MV-4-11 (cell line): ENCODE data around the gene CHAMP1.
"Not testable (repeated sequence)": the region's sequence is repeated elsewhere in the genome, so short reads cannot be mapped to it uniquely, and the experiment has no call there.

Experiments used
- DNase-seq: peaks from one replicate; lab custom pipeline; 2025; lab: John Stamatoyannopoulos, UW

CHAMP1 gene

DNA sequence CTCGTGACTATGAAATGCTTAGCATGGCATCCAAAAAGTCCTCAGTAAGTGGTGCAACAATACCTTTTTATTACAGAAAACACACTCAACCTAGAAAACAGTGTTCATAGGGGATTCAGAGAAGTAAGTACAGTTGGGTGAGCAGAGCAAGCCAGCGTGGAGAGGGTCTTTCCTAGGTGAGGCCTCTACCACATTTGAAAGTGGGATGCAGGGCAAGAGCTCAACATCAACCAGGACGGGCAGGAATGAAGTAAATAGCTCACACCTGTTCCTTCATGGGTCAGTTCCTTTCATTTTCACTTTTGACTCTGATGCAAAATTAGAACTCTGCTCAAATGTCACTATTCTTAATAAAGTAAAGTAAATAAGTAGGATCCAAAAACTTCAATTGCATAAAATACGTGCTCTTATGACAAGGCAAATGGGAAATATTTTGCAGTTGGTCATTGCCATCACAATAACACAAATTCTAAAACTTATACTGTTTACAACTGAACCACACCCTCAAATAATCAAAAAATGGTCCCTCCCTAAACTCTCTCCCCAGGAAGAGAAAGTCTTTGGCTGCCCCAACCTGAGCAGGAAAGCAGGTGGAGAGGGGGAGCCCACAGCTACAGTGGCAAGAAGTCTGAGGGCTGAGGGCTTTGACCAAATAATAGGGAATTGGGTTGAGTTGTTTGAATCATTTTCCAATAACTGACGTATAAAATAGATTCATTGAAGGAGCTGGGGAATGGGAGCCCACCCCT lies 20.2 kb downstream of the CHAMP1 start:
- DNase-seq = no peak

- not testable (repeated sequence) for DNase-seq
Observed at GRCh38 chr13:114336457-114336856, 22.2 kb downstream of the CHAMP1 start.

DNA sequence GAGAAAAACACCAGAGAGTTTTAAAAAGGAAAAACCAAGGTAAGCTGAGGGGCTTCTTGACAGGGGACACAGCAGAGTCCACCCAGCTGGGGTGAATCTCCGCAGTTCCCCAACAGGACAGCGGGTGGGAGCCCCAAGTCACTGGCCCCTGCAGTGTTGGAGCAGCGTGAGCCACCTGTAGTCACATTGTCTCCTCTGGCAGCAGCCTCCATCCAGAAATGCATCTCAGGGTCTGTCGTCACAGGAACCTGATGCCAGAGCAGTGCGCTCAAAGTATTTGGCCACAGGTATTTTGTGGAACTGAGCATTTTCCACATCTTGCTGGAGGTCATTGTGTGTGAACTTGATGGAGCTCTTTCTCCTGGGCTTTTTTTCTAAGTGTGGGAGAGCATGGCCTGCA lies 24.7 kb downstream of the CHAMP1 start:
- DNase-seq = no peak

DNA sequence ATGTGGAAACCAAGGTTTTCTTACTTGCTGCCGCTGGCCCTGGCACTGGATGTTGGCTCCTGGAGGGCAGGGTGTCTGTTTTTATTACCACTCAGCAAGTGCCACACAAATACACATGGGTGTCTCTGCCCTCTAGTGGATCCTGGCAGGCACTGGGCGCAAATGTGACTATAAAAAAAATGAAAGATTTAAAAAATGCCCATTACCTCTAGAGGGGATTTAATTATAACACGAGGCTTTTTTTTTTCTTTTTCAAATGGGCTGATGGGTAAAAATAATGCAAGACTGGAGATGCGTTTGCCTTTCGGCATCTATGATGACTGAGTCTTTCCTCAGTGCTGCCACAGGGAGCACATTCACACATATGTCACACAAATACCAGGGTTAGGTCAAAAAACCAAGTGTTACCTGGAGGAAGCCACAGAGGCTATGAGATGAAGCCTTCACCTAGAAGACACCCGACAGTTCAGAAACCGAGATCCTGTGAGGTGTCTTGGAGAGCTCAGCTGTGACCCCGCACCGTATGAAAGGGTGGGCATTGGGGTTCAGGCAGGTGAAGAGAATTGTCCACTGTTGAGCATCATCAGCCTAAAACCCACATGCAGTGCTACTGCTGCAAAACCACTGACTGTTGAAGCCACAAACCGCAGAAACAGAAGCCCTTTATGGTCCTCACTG lies 25.7 kb downstream of the CHAMP1 start:
- DNase-seq = peak; percentile 57

DNA sequence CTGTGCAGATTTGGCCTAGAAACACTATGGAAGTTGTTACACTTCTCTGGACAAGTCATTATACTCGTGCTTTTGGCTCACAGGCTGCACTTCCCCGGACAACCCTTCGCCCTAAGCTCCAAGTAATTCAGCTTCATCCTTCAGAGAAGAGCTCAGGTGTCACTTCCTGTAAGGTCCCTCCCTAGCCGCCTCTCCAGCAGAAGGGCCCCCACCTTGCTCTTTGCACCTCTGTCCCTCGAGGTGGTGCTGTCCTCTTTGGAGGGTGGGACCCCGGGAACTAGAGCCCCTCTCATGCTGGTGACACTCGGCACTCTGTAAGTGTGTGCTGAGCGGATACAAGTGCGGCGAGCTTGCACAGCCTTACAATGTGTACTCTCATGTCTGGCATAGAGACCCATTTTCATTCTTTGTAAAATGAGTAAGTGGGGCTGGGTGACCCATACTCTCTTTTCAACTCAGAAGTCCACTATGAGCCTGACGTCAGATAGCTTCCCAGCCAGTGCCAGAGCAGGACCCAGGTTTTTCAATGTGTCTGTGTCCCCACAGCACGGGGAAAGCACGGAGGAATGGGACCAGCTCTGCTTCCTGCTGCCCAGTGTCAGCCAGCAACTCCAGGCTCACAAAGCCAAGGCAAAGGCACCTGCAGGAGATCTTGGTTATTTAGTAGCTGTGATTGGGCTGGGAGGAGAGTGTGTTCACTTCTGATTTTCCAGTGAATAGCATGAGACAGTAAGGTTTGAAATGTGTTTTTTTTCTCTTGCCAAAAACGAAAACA lies 26.9 kb downstream of the CHAMP1 start:
- no peak for DNase-seq

DNA sequence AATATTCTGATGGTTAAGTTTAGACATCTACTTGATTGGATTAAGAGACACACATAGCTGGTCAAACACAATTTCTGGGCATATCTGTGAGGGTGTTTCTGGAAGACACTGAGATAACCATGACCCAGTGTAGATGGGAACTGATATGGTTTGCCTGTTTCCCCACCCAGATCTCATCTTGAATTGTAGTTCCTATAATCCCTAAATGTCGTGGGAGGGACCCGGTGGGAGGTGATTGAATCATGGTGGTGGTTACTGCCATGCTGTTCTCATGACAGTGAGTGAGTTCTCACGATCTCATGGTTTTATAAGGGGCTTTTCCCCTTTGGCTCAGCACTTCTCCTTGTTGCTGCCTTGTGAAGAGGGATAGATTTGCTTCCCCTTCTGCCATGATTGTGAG lies 33.0 kb downstream of the CHAMP1 start:
- not testable (repeated sequence) for DNase-seq

GRCh38 chr13:114352763-114353162 lies 38.5 kb downstream of the CHAMP1 start:
- DNase-seq = not testable (repeated sequence)

DNA sequence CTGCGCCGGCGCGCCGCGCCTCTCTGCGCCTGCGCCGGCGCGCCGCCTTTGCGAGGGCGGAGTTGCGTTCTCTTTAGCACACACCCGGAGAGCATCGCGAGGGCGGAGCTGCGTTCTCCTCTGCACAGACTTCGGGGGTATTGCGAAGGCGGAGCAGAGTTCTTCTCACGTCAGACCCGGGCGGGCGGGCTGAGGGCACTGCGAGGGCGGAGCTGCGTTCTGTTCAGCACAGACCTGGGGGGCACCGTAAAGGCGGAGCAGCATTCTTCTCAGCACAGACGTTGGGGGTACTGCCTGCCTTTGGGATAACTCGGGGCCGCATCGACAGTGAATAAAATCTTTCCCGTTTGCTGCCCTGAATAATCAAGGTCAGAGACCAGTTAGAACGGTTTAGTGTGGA lies 39.1 kb downstream of the CHAMP1 start:
- DNase-seq = not testable (repeated sequence)
